HG03378 (cell line): ENCODE data around the gene SIRT3.

Experiments used
- ATAC-seq: cut with Tn5 transposase; IDR thresholded peaks from one replicate; pipeline ENCODE4 v1.9.1; 2021; ENCODE audit warnings: mild to moderate bottlenecking, moderate library complexity; ENCODE audit not compliant: unreplicated experiment

SIRT3 gene

DNA sequence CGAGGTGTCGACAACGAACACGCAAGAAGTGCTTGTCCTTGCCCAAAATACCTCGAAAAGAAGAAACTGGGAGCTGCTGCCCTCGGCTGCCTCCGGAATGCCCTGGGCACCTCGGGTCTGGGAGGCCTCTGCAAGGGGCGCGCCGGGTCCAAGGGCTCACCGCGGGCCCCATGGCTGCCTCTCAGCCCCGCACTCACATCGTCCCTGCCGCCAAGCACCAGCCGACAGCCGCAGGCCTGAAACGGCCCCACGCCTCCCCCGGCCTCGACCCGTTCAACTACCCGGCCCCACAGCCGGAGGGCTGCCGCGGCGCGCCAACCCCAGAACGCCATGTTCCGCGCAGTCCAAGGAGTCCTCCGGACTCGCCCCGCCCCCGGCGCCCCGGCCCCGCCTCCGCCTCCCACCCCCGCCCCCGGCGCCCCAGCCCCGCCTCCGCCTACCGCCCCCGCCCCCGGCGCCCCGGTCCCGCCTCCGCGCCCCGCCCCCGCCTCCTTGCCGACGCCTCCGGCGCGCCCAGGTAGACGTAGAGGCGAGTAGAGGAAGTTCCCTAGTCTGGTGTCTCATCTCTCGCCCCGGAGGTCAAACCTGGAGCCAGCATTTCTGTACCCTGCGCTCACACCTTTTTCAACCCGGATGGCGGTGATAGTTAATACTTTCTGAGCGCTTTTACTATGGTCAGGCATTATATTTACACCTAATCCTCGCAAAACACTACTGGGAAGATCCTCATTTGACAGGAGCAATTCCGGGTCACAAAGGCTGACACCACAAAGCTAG lies at the start of gene SIRT3:
SIRT3 (minus strand) TSS at position 346 of the 777 bp plus-strand sequence; CDS start at position 332, 14 bp downstream.
- peak; percentile 62 for ATAC-seq

DNA sequence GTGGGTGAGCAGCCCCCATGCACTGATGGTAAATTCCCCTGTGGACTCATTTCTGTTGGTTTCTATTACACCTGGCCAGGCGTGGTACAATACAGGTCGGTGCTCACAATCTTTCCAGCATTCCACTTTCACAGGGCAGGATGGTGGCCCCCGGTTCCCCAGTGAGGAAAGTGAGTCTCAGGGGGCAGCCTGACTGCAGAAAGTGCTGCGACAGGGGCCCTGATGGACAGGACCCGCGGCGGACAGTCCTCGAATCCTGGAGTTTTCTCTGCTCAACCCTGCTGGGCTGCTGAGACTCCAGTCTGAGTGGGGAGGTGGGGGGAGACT lies 49.7 kb upstream of the SIRT3 start:
- no peak for ATAC-seq

DNA sequence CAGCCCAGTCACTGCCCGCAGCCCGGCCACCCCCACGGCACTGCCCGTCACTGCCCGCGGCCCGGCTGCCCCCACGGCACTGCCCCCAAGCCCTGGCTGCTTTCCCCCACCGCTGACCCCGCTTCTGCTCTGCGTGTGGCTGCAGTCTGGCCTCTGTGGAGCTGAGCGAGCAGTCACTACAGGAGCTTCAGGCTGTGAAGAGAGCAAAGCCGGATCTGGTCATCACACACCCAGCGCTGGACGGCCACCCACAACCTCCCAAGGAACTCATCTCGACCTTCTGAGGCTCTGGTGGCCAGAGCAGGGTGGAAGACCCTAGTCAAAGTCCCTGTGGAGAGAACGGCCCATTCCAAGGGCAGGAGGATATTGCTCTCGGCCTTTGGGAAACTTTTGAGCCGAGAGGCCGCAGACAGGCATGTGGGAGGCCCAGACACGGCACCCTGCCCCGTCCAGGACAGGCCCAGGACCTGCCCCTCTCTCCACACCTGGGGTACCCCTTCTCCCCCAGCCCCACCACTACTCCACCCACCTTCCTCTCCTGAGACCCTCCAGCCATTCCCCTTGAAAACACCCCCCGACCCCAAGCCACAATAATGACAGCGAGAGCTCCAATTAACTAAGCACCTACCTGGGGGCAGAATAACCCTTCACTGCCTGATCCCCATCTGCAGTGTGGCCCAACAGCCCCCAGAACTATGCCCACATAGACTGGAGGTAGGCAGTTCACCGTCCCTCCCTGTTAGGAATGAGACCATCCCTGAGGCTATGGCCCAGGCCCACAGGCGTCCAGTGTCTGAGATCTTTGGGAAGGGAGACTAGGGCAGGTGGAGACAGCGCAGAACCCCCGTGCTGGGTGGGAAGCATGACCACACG lies 49.1 kb upstream of the SIRT3 start:
- ATAC-seq = no peak

DNA sequence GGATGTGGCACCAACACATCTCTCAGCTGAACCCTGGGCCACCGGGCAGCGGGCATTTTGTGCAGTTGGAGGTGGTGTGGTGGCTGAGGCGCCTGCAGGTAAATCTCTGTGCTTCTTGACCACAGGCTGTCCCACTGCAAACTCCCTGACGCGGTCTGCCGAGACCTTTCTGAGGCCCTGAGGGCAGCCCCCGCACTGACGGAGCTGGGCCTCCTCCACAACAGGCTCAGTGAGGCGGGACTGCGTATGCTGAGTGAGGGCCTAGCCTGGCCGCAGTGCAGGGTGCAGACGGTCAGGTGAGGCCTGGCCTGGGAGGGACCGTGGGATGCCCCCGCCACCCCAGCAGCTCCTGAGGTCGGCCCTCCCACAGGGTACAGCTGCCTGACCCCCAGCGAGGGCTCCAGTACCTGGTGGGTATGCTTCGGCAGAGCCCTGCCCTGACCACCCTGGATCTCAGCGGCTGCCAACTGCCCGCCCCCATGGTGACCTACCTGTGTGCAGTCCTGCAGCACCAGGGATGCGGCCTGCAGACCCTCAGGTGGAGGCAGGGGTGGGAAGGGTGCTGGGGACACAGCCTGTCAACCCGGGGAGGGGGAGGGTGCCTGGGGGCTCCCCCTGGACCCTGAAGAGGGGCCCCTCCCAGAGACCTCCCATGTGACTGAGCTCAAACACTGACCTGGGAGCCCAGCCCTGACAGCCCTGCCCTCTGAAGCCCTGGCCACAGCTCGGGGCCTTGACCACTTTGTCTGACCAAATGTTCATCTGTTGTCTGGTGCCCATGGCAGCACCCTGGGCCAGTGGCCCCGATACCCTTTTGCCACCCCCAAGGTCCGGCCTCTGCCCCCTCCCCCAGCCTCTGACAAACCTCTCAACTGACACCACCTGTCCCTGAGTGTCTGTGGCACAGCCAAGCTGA lies 48.2 kb upstream of the SIRT3 start:
- ATAC-seq = no peak

DNA sequence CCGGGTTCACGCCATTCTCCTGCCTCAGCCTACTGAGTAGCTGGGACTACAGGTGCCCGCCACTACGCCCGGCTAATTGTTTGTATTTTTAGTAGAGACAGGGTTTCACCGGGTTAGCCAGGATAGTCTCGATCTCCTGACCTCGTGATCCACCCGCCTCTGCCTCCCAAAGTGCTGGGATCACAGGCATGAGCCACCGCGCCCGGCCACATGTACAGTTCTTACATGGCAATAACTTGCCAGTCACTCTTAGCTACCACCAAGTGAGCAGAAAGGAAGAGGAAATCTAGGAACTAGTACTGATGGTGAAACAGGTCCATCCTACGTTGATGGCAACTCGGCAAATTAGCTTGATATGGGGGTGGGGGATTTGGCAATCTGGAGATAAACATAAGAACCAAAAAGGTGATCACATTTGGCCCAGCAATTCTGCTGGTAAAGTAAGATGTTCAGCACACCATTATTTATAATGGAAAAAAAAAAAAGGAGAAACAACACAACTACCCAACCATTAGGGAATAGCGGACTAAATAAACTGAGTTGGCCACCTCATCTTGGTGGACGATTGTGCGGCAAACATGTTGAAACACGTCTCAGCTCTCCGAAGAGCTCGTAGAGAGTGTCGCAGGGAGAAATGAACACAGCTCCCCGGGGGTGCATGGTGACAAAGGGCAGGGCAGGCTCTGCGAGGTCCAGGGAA lies 47.4 kb upstream of the SIRT3 start:
- ATAC-seq = no peak

DNA sequence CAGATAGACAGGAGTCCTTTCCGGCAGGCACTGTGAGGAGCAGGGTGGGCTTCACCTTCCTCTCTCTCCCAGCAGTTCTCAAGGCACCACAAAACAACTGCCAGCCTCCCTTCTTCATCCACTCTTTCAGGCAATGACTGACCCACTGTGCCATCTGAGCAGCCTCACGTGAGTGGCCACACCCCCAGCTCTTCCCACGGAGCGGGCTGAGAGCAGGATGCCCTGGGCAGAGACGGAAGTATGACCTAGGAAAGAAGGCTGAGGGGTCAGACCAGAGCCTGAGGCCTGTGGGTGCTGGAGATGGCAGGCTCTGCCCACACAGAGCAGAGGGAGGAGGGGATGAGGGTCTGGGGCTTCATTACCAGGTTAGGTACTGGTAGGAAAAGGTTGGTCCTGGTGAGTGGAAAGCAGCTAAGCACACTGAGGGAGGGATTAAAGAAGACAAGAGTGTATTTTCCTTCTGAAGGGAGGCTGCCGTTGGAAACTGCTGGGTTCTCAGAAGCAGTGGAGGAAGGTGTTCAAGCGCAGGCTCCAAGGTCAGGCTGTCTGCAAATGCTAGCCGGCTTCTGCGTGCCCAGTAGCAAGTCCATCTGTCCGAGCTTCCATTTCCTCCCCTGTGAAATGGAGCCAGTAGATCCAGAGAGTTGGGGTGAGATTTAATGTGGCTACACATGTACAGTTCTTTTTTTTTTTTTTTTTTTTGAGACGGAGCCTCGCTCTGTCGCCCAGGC lies 46.7 kb upstream of the SIRT3 start:
- ATAC-seq = no peak

DNA sequence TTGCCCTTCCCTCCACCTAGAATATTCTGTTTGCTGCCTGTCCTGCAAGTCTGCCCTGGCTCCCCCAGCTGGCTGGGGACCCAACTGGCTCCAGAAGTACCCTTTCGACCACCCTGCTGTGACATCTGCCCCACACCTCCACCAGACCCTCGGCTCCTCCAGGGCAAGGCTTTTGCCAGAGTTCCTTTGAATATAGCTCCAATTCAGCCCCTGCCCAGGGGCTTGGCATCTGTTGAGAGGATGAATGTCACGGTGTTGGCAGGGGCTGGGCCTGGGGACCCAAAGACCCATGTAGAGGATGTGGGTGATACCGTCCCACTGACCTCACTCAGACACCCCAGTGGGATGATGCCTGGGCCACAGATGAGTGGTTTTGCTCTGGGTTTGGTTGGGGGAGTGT lies 46.0 kb upstream of the SIRT3 start:
- no peak for ATAC-seq

DNA sequence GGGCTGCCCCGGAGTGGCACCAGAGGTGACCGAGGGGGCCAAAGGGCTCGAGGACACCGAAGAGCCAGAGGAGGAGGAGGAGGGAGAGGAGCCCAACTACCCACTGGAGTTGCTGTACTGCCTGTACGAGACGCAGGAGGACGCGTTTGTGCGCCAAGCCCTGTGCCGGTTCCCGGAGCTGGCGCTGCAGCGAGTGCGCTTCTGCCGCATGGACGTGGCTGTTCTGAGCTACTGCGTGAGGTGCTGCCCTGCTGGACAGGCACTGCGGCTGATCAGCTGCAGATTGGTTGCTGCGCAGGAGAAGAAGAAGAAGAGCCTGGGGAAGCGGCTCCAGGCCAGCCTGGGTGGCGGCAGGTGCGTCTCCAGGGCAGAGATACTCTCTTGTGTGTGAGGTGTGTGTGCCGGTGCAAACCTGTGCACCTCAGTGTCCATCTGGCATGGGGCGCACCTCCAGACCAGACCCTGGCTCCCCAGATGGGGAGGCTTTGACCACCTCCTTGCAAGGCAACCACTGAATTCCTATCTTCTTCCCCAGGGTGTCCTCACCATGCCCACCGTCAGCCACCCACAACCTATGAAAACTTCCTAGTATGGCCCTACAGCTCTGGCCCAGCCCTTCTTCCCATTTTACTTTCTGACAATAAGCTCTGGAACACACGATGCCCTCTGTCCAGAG lies 45.5 kb upstream of the SIRT3 start:
- no peak for ATAC-seq

DNA sequence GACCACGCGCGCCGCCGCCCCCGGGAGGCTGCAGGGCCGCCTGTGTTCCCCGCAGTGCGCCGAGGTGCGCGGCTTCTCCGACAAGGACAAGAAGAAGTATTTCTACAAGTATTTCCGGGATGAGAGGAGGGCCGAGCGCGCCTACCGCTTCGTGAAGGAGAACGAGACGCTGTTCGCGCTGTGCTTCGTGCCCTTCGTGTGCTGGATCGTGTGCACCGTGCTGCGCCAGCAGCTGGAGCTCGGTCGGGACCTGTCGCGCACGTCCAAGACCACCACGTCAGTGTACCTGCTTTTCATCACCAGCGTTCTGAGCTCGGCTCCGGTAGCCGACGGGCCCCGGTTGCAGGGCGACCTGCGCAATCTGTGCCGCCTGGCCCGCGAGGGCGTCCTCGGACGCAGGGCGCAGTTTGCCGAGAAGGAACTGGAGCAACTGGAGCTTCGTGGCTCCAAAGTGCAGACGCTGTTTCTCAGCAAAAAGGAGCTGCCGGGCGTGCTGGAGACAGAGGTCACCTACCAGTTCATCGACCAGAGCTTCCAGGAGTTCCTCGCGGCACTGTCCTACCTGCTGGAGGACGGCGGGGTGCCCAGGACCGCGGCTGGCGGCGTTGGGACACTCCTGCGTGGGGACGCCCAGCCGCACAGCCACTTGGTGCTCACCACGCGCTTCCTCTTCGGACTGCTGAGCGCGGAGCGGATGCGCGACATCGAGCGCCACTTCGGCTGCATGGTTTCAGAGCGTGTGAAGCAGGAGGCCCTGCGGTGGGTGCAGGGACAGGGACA lies 44.8 kb upstream of the SIRT3 start:
- no peak for ATAC-seq

DNA sequence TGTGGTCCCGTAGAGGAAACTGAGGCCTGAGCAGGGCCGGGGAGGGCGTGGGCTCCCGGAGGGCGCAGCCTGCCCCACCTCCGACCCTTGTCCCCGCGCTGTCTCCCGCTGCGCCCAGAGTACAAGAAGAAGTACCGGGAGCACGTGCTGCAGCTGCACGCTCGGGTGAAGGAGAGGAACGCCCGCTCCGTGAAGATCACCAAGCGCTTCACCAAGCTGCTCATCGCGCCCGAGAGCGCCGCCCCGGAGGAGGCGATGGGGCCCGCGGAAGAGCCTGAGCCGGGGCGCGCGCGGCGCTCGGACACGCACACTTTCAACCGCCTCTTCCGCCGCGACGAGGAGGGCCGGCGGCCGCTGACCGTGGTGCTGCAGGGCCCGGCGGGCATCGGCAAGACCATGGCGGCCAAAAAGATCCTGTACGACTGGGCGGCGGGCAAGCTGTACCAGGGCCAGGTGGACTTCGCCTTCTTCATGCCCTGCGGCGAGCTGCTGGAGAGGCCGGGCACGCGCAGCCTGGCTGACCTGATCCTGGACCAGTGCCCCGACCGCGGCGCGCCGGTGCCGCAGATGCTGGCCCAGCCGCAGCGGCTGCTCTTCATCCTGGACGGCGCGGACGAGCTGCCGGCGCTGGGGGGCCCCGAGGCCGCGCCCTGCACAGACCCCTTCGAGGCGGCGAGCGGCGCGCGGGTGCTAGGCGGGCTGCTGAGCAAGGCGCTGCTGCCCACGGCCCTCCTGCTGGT lies 44.0 kb upstream of the SIRT3 start:
- no peak for ATAC-seq

DNA sequence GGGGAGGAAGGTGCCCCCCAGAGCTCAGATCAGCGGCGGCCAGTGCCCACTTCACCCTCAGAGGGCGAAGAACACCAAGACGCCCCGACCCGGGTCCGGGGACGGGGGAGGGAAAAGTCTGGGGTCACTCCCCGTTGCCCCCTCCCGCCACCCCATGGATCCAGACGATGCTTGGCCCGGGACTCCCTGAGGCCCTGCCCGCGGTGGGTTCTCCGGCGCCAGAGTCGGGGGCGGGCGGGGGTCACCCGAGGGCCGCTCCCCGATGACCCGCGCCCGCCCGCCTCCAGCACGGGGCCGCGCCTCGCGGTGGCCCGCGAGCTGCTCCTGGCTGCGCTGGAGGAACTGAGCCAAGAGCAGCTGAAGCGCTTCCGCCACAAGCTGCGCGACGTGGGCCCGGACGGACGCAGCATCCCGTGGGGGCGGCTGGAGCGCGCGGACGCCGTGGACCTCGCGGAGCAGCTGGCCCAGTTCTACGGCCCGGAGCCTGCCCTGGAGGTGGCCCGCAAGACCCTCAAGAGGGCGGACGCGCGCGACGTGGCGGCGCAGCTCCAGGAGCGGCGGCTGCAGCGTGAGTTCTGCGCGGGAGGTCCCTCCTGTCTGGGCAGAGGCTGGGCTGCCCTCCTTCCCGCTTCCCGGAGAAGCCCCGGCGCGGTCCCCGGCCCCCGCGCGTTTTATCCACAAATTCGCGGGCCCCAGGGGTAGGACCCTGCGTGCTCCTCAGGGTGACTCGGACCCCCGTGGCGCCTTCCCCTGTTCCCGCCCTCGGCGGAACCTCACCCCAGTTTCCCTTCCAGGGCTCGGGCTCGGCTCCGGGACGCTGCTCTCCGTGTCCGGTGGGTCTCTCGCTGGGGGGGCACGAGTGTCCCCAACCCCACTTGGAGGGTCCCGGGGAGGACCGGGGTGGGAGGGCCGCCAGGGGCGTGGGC lies 43.2 kb upstream of the SIRT3 start:
- no peak for ATAC-seq

DNA sequence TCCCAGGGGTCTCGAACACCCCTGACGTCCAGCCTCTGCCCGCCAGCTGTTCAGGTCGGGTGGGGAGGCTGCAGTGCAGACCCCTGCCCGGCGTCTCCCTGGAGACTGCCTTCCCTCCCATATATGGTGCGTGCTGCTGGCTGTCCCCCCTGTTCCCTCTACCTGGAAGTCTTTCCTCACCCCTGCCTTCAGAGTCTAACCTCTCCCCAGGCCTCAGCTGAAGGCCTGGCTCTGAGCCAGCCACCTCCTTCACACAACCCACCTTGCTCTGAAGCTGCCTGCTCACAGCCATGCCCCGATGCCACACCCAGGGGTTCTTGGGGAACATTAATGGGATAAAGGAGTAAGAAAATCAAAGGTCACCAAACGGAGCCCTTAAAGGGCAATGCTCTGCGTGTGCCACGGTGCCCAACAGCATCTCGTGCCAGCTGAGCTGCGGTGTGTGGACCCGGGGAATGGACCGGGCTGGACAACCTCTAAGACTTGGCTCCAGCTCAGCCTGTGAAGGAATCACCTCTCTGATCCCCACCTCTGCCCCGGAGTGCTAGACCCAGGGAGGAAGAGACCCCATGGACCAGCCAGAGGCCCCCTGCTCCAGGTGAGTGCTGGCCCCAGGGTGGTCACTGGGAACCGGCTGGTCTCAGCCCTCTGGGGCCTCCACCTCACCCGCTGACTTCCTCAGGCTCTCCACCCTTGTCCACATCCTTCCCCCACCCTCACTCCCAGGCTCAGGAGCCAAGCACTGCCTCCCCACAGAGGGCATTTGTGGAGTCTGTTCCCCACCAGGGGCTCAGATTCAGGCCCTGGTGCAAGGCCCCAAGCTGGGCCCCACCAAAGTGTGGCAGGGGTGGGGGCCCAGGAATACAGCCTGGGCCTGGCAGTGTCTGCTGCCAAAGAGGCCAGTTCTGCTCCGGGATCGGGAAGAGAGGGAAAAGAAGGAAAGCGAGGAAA lies 42.1 kb upstream of the SIRT3 start, which contains the start of gene NLRP6:
NLRP6 (plus strand) TSS at position 407 of the 951 bp plus-strand sequence; CDS start at position 570, 163 bp downstream.
- no peak for ATAC-seq

DNA sequence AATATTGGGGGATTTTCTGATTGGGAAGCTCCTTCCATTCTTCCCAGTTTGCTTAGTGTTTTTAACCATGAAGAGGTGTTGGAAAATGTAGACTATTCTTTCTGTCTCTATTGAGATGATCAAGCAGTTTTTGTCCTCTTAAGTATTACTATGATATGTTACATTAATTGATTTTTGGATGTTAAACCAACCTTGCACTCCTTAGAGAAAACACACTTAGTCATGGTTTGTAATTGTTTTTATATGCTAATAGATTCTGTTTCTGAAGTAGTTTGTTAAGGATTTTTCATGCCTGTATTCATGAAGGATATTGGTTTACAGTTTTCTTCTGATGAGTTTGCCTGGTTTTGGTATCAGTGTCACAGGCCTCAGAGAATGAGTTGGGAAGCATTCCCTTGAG lies 40.1 kb upstream of the SIRT3 start:
- no peak for ATAC-seq

DNA sequence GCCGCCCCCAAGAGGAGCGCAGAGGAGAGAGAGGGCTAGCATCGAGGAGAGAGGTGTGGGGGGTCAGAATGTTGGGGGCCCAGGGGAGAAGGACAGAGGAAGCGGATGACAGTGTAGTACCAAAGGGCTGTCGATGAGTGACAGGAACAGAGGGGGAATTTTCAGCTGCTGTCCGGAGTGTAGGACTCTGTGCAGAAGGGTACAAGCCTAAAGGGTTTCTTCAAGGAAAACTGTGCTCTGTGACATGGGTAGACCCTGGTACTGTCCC lies 36.7 kb upstream of the SIRT3 start:
- ATAC-seq = no peak

DNA sequence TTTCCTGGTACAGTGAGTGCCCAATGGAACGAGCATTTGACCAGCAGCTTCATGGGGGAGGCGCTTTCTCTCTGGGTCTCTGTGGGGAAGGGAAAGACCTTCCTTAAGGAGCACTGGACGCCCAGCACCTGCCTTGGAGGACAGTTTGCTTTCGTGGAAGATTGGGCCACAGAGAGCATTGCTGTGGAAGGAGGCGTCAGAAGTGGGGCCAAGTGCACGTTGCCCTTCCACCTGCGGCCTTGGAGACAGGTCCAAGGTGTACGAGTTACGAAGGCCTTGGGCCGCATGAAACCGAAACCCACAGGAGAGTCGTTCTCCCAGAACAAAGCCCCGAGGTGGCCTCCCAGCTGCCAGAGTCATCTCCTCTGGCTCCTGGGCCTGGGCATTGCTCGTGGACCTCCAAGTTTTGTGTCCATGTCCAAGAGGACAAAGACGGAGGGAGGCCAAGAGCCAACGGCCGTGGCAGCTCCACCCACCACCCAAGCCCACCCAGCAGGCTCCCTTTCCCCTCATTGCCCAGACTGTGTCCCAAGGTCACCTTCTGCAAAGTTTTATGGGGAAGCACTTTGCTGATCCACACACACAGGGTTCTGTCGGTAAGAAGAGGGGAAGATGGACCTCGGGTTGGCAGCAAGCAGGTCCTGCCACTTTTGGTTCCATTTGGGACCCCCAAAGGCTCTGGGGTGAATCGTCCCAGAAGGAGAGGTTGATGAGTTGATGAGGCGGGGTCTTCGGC lies 36.2 kb upstream of the SIRT3 start:
- no peak for ATAC-seq
